Endothelial cell (in vitro differentiated cells): ENCODE data around the gene MFGE8. TPM values are rescaled to one million over a fixed set of nuclear protein-coding genes. Genes with fewer than 3 reads are reported as not detected.

Experiments used
- DNase-seq: peaks from one replicate; pipeline ENCODE4 v3.0.0; 2021; ENCODE audit warnings: low spot score
- H3K27ac Mint-ChIP-seq: one replicate; pipeline ENCODE4 v1.8.0; 2021; ENCODE audit warnings: mixed read lengths, inconsistent platforms; ENCODE audit not compliant: unreplicated experiment
- H3K27me3 Mint-ChIP-seq: one replicate; pipeline ENCODE4 v1.8.0; 2021; ENCODE audit warnings: mild to moderate bottlenecking, moderate library complexity, mixed read lengths, inconsistent platforms; ENCODE audit not compliant: unreplicated experiment
- H3K36me3 Mint-ChIP-seq: one replicate; pipeline ENCODE4 v1.8.0; 2021; ENCODE audit warnings: mild to moderate bottlenecking, low read depth, mixed read lengths, inconsistent platforms; ENCODE audit not compliant: unreplicated experiment
- H3K4me1 Mint-ChIP-seq: one replicate; pipeline ENCODE4 v1.8.0; 2021; ENCODE audit warnings: mild to moderate bottlenecking, mixed read lengths, inconsistent platforms; ENCODE audit not compliant: unreplicated experiment
- H3K4me3 Mint-ChIP-seq: one replicate; pipeline ENCODE4 v1.8.0; 2021; ENCODE audit warnings: mild to moderate bottlenecking, mixed read lengths, inconsistent platforms; ENCODE audit not compliant: unreplicated experiment
- H3K9me3 Mint-ChIP-seq: one replicate; pipeline ENCODE4 v1.8.0; 2021; ENCODE audit warnings: mixed read lengths, inconsistent platforms; ENCODE audit not compliant: unreplicated experiment
- total RNA-seq: library from RNA; stranded (reverse); fragmentation: NEBNext Ultra II Directional; extraction: Animal tissue kit (Norgen Biotek cat#: 25700); gene quantifications from one replicate; pipeline ENCODE4 v1.2.1, GENCODE V29; 2021; ENCODE audit not compliant: unreplicated experiment
- TF ChIP-seq, protein P1 (sequence below): fragments of 200-600 bp; sonication (generic); IDR thresholded peaks from one replicate; pipeline ENCODE4 v1.5.0; 2021; ENCODE audit warnings: antibody characterized with exemption; ENCODE audit not compliant: unreplicated experiment

MFGE8 gene
- total RNA-seq, 1 donor from 2014 or later: 113 TPM

DNA sequence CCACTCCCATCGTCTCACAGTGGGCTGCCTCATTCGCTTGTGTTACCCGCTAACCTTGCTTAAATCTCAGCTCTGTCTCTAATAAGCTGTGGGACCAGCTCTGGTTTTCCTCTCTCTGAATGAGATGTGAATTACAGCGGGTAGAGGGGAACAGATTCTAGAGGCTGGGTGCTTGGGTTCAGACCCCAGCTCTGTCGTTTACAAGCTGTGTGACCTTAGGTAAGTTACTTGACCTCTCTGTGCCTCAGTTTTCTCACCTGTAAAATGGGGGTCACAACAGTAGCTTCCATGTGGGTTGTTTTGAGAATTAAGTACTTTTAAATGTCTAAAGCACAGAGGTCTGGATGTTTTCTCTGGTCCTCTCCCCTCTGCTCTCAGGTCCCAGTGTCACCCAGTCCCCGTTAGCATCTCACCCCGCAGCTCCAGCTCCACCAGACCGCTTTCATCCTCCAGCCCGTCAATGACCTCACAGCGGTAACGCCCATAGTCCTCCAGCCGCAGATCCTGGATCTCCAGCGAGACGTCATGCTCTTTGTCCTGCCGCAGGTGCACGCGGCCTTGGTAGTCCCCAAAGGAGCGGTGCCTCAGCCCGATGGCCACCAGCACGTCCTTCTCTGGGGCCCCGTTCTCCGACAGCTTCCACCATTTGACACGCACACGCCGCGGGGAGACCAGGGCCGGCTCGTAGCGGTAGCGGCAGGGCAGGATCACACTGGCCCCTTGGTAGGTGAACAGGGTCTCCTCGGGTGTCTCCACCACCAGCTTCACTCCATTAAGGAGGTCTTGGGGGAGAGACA lies 32.0 kb downstream of the MFGE8 start:
- Mint-ChIP-seq H3K9me3 (no peaks in the 10 kb centered on the region), H3K27me3 (peaks cover 8% of the 10 kb centered on the region), H3K36me3 (peaks cover 33% of the 10 kb centered on the region), H3K4me3 (no peak overlapping the region), H3K27ac (no peak overlapping the region), H3K4me1 (peaks cover 4% of the 10 kb centered on the region)
- DNase-seq: no peak
- TF ChIP-seq, protein P1, sequence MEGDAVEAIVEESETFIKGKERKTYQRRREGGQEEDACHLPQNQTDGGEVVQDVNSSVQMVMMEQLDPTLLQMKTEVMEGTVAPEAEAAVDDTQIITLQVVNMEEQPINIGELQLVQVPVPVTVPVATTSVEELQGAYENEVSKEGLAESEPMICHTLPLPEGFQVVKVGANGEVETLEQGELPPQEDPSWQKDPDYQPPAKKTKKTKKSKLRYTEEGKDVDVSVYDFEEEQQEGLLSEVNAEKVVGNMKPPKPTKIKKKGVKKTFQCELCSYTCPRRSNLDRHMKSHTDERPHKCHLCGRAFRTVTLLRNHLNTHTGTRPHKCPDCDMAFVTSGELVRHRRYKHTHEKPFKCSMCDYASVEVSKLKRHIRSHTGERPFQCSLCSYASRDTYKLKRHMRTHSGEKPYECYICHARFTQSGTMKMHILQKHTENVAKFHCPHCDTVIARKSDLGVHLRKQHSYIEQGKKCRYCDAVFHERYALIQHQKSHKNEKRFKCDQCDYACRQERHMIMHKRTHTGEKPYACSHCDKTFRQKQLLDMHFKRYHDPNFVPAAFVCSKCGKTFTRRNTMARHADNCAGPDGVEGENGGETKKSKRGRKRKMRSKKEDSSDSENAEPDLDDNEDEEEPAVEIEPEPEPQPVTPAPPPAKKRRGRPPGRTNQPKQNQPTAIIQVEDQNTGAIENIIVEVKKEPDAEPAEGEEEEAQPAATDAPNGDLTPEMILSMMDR: no peak

GRCh38 chr15:88878720-88879184 lies 34.4 kb downstream of the MFGE8 start:
- H3K4me1 Mint-ChIP-seq: no peaks in the 10 kb centered on the region
- DNase-seq: peak; percentile 73
- H3K27me3 Mint-ChIP-seq: peaks cover 10% of the 10 kb centered on the region
- peaks cover 33% of the 10 kb centered on the region for H3K36me3 Mint-ChIP-seq
- no peak overlapping the region for H3K27ac Mint-ChIP-seq
- H3K4me3 Mint-ChIP-seq: no peak overlapping the region
- TF ChIP-seq, protein P1: peak; percentile 68
- no peaks in the 10 kb centered on the region for H3K9me3 Mint-ChIP-seq

DNA sequence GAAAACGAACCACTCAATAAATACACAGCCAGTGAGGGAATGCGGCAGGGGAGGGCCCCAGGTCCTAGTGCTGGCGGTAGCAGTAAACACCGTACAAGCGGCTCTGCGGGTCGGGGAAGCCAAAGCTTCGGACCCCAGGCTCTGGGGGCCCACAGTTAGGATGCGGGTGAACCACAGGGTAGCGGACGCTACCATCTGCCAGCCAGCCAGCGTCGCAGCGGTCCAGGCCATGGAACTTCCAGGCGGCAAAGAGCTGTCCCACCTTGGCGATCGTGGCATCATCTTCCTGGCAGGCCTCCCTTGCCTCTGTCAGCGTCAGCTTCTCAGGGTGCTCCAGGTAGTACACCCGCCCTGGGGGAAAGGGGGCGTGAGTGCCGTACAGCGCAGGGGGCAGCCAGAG lies 35.3 kb downstream of the MFGE8 start:
- no peaks in the 10 kb centered on the region for H3K9me3 Mint-ChIP-seq
- H3K27me3 Mint-ChIP-seq: peaks cover 12% of the 10 kb centered on the region
- TF ChIP-seq, protein P1: no peak
- no peaks in the 10 kb centered on the region for H3K4me1 Mint-ChIP-seq
- H3K27ac Mint-ChIP-seq: no peak overlapping the region
- no peak overlapping the region for H3K4me3 Mint-ChIP-seq
- peaks cover 33% of the 10 kb centered on the region for H3K36me3 Mint-ChIP-seq
- no peak for DNase-seq

DNA sequence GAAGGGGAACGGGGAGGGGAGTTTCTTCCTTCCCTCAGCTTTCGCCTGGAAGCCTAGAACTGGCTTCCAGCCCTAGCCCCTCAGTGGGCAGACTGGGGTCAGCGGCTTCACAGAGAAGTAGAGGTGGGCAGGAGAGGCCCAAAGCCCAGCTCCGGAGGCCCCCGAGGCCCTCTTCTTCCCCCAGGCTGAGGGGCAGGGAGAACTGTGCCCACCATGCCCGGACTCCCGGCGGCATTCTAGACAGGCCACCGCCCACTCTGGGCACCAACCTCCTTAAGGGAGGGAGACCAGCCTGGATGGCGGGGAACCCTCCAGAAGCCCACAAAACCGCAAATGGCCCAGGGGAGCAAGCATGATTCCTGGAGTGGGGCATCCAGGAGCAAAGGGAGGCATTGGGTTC lies 35.8 kb downstream of the MFGE8 start:
- H3K4me3 Mint-ChIP-seq: no peak overlapping the region
- TF ChIP-seq, protein P1: no peak
- peaks cover 12% of the 10 kb centered on the region for H3K27me3 Mint-ChIP-seq
- H3K4me1 Mint-ChIP-seq: no peaks in the 10 kb centered on the region
- H3K9me3 Mint-ChIP-seq: no peaks in the 10 kb centered on the region
- H3K36me3 Mint-ChIP-seq: peaks cover 36% of the 10 kb centered on the region
- no peak overlapping the region for H3K27ac Mint-ChIP-seq
- no peak for DNase-seq

- no peak overlapping the region for H3K27ac Mint-ChIP-seq
- TF ChIP-seq, protein P1: no peak
Observed at GRCh38 chr15:88876573-88876972, 36.6 kb downstream of the MFGE8 start.

More at GRCh38 chr15:88876573-88876972, 36.6 kb downstream of the MFGE8 start:
- peaks cover 16% of the 10 kb centered on the region for H3K27me3 Mint-ChIP-seq
- DNase-seq: no peak
- H3K4me1 Mint-ChIP-seq: no peaks in the 10 kb centered on the region
- H3K9me3 Mint-ChIP-seq: no peaks in the 10 kb centered on the region
- H3K36me3 Mint-ChIP-seq: peaks cover 37% of the 10 kb centered on the region
- no peak overlapping the region for H3K4me3 Mint-ChIP-seq
